GM19043 (cell line): Measurements from ENCODE around the gene GORAB.

ENCODE experiments used
- ATAC-seq: cut with Tn5 transposase; IDR thresholded peaks from one replicate; pipeline ENCODE4 v1.9.1; 2021; ENCODE audit warnings: low read depth; ENCODE audit not compliant: unreplicated experiment

Gene GORAB

DNA sequence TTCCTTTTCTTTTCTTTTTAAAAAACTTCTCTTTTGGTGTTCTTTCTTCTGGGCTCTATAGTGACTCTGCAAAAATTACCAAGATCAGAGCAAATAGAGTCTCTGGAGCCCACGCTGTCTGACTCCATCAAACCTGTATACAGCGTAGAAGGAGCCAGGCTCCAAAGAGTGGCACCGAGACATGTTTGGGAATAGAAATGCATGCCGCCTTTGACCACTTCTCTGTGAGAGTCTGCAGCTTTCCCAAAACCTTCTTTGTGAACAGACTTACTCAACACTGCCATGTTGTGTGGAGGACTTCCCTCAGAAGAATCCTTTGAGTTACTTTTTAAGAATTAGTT is 55.3 kb downstream of the GORAB start:
- no peak for ATAC-seq

DNA sequence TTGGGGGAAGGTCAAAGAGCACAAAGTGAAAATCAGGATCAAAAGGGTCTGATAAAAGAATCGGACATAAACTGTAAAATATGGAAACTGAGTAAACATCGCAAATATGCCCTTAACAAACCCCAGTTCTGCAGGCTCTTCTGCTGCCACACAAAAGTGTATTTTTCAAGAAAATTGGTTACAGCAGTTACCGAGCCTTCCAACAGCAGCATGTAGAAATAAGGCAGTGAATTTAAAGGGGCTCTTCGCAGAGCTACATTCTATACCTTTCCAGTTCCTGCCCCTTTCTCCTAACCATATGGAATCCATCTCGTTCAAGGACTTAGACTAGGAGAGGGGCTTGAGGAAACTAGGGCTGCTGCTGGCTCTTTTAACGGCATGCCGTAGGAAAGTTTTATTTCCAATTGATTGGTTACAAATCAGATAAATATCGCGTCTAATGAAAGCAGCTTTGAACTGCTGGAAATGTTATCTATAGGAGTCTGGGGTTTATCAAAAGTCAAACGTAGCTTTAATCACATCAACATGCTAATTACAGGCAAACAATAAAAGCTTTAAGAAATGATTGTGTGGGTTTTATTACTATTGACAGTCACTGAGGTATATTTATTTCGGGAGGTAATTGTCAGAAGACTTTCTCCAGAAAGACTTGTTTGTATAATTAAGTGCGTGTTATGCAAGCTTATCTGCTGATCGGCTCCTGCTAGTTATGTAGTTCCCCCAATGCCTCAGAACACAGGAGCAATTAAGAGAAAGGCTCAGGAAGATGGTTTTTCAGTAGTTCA is 59.1 kb downstream of the GORAB start:
- no peak for ATAC-seq

DNA sequence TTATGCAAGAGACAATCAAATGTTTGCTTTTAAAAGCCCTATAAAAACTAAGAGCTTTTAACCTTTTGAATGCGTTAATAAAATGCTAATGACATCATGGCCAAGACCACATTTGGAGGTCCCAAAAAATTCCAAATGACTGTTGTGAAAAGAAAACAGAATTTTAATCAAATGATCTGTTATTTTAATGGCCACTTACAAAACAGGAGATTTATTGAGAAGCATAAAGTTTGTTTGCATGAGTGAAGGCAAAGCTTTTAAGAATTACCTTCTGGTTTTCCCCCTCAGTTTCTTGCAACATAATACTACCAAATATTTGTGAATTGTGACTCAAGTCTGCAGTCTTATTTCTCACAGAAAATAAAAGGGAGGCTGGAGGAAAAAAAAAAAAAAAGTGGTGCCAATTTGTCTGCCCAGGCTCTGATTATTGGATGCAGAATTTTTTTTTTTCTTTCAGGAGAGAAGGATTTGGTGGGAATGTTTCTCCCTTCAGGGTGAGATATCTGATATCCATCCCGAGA is 60.7 kb downstream of the GORAB start:
- ATAC-seq = no peak

DNA sequence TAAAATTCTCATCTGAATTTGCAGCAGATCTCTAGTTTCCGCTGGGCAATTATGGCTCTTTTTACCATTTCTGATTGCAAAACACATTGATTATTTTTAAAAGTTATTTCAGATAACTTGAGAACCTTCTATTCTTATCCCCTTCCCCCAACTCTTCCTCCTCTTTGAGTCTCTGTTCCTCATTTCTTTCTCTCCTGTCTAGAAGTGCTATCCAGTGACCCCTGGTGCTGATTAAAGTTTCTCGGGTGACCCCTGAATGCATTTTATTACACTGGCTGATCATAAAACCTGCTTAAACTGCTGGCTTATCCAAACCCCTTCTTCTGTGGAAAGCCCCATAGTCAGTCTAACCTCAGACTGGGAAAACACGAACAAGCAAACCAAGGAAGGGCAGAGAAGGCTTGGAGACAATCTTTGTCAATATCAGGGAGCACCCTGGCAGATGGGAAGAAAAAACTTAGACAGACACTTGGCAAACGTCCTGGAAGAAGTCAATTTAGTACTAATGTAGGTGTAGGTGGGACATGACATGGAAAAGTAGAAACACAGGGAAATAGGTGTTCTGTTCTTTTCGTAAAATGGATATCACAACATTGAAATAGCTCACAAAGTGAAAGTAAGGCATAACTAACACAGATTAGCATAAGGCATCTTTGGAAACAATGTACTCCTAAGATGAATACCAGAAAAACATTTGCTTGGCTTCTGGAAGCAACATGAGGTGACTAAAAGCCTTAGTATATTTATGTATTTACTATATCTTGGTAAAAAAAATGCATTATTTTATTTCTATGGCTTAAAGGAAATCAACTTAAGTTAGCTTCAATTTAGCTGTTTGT is 61.4 kb downstream of the GORAB start:
- no peak for ATAC-seq

DNA sequence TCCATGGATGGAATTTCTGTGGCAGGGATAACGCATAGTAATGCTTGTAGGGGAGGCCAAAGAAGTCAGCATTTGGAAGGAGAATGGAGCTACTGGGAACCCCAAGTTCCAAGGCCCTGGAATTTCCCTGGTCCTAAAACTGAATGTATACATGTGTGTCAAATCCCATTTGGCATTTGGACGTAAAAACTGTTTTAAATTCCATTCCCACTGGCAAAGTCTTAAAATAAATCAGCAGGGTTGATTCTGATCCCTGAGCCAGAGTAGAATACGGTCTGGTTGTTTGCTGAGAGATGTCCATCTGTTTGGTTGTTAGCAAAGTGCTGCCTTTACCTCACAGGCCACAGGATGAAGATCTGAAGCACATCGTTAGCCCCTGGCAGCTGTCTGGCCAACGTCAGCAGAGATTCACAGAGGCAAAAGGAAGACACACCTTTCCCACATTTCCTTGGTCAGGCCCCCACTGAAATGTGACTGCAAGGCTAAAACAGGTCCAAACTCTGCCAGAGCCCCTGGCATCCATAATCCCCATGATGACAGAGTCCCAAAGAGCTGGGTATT is 62.2 kb downstream of the GORAB start:
- no peak for ATAC-seq

DNA sequence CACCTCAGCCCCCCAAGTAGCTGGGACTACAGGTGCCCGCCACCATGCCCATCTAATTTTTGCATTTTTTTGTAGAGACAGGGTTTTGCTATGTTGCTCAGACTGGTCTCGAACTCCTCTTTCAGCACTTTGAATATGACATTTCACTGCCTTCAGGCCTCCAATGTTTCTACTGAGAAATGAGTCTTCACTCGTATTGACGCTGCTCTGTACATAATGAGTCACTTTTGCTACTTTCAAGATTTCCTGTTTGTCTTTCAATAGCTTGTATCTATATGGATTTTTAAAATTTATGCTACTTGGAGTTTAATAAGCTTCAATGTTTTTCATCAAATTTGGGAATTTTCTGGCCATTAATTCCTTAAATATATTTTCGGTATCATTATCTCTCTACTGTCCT is 64.7 kb downstream of the GORAB start:
- ATAC-seq = no peak

DNA sequence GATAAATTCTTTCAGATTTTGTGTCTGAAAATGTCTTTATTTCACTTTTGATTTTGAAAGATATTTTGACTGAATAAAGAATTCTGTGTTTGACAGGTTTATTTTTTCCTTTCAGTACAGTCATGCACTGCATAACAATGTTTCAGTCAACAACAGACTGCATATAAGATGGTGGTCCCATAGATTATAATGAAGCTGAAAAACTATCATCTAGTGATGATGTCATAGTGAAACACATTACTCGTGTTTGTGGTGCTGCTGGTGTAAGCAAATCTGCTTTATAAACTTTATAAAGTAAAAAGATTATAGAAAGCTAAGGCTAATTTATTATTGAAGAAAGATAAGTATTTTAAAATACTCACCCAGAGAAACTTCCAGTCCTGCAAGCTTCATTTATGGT is 66.7 kb downstream of the GORAB start:
- ATAC-seq = no peak

DNA sequence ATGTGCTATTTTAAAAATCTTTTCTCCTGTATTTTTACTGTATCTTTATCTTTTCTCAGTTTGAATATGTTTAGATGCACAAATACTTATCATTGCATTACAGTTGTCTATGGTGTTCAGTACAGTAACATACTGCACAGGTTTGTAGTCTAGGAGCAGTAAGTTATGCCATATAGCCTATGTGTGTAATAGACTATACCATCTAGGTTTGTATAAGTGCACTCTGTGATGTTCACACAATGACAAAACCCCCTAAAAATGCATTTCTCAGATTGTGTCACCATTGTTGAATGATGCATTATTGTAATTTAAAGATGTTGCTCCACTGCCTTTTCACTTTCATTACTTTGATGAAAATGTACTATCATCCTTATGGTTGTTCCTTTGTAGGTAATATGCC is 67.1 kb downstream of the GORAB start:
- no peak for ATAC-seq

DNA sequence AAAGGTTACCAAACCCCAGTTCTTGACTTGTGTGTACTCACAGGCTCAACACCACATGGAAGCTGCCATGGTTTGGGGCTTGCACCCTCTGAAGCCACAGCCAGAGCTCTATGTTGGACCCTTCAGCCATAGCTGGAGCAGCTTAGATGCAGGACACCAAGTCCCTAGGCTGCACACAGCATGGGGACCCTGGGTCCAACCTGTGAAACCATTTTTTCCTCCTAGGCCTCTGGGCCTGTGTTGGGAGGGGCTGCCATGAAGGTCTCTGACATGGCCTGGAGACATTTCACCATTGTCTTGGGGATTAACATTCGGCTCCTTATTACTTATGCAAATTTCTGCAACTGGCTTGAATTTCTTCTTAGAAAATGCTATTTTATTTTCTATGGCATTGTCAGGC is 69.9 kb downstream of the GORAB start:
- no peak for ATAC-seq
